ENCODE measurements around the gene FZR1.

The FZR1 gene

GRCh38 chr19:3492131-3492839 is 13.8 kb upstream of the FZR1 start:
- TF ChIP-seq, protein P1, sequence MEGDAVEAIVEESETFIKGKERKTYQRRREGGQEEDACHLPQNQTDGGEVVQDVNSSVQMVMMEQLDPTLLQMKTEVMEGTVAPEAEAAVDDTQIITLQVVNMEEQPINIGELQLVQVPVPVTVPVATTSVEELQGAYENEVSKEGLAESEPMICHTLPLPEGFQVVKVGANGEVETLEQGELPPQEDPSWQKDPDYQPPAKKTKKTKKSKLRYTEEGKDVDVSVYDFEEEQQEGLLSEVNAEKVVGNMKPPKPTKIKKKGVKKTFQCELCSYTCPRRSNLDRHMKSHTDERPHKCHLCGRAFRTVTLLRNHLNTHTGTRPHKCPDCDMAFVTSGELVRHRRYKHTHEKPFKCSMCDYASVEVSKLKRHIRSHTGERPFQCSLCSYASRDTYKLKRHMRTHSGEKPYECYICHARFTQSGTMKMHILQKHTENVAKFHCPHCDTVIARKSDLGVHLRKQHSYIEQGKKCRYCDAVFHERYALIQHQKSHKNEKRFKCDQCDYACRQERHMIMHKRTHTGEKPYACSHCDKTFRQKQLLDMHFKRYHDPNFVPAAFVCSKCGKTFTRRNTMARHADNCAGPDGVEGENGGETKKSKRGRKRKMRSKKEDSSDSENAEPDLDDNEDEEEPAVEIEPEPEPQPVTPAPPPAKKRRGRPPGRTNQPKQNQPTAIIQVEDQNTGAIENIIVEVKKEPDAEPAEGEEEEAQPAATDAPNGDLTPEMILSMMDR (IDR thresholded peaks at IDR 0.05; ENCODE audit: borderline replicate concordance, extremely low read depth, low read length, poor library complexity, severe bottlenecking) = no peak
- ATAC-seq (ENCODE audit: insufficient read depth, low read depth) = no peak

DNA sequence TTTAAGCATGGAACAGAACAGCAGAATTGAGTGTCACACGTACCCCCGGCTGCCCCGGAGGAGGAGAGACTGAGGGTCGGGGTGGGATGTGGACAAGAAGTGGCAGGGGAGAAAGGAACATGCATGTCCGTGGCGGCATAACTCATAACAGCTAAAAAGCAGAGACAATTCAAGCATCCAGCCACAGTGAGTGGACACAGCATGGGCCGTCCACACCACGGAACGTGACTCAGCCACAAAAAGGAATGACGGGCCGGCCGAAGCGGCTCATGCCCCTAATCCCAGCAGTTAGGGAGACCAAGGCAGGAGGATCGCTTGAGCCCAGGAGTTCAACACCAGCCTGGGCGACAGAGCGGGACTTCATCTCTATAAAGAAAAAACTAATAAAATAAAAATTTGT is 13.2 kb upstream of the FZR1 start:
- Histone ChIP-seq H3K27me3 (ENCODE audit: insufficient read depth, low read length, poor library complexity) (no peaks in the 10 kb centered on the region), H3K79me2 (ENCODE audit: insufficient read depth, low read length) (peaks cover 35% of the 10 kb centered on the region), H3K36me3 (ENCODE audit: insufficient read depth, low read length) (peaks cover 64% of the 10 kb centered on the region), H3K9ac (ENCODE audit: low read depth, low read length) (peak overlapping the region; percentile 72), H3K4me1 (ENCODE audit: insufficient read depth, low read length) (peaks cover 53% of the 10 kb centered on the region), H3K4me3 (ENCODE audit: low read depth in 1 of 2, low read length in 2 of 2) (no peak overlapping the region; a peak in 1 of 4 replicates), H3K4me2 (ENCODE audit: insufficient read depth, low read length) (peak overlapping the region; percentile 86), H4K20me1 (ENCODE audit: insufficient read depth, low read length) (peaks cover 4% of the 10 kb centered on the region; the same call in 1 of the 2 replicates), H2AFZ (ENCODE audit: low read depth, low read length) (no peak overlapping the region), H3K27ac (ENCODE audit: low read length) (peak overlapping the region; percentile 47), H3K9me3 (ENCODE audit: insufficient read depth, low read length, severe bottlenecking) (no peaks in the 10 kb centered on the region)
- TF ChIP-seq EZH2 (IDR thresholded peaks at IDR 0.05; ENCODE audit: borderline replicate concordance, low read depth, low read length, severe bottlenecking) = no peak
- TF ChIP-seq, protein P1 (IDR thresholded peaks at IDR 0.05; ENCODE audit: borderline replicate concordance, extremely low read depth, low read length, poor library complexity, severe bottlenecking) = no peak
- DNase-seq (no peak), ATAC-seq (ENCODE audit: insufficient read depth, low read depth) (no peak)

More at GRCh38 chr19:3492131-3492839, 13.8 kb upstream of the FZR1 start:
- Histone ChIP-seq H4K20me1 (ENCODE audit: insufficient read depth, low read length) (peaks cover 2% of the 10 kb centered on the region; the same call in 1 of the 2 replicates), H3K4me3 (ENCODE audit: low read depth in 1 of 2, low read length in 2 of 2) (no peak overlapping the region), H3K9ac (ENCODE audit: low read depth, low read length) (peak overlapping the region; percentile 72), H3K27me3 (ENCODE audit: insufficient read depth, low read length, poor library complexity) (no peaks in the 10 kb centered on the region), H3K4me2 (ENCODE audit: insufficient read depth, low read length) (peak overlapping the region; percentile 86), H2AFZ (ENCODE audit: low read depth, low read length) (no peak overlapping the region), H3K36me3 (ENCODE audit: insufficient read depth, low read length) (peaks cover 58% of the 10 kb centered on the region), H3K4me1 (ENCODE audit: insufficient read depth, low read length) (peaks cover 47% of the 10 kb centered on the region), H3K79me2 (ENCODE audit: insufficient read depth, low read length) (peaks cover 28% of the 10 kb centered on the region), H3K9me3 (ENCODE audit: insufficient read depth, low read length, severe bottlenecking) (no peaks in the 10 kb centered on the region), H3K27ac (ENCODE audit: low read length) (peak overlapping the region; percentile 47)
- no peak for DNase-seq

- TF ChIP-seq, protein P1 (IDR thresholded peaks at IDR 0.05; ENCODE audit: borderline replicate concordance, extremely low read depth, low read length, poor library complexity, severe bottlenecking) = no peak
- TF ChIP-seq EZH2 (IDR thresholded peaks at IDR 0.05; ENCODE audit: borderline replicate concordance, low read depth, low read length, severe bottlenecking) = no peak
- peak overlapping the region; percentile 97 for H3K27ac ChIP-seq (ENCODE audit: low read length)
These were observed 12.5 kb upstream of the FZR1 start for GRCh38 chr19:3493651-3494050.

More at GRCh38 chr19:3493651-3494050, 12.5 kb upstream of the FZR1 start:
- no peaks in the 10 kb centered on the region for H3K27me3 ChIP-seq (ENCODE audit: insufficient read depth, low read length, poor library complexity)
- ATAC-seq (ENCODE audit: insufficient read depth, low read depth) (no peak), DNase-seq (no peak)
- H3K9me3 ChIP-seq (ENCODE audit: insufficient read depth, low read length, severe bottlenecking) = no peaks in the 10 kb centered on the region
- peaks cover 67% of the 10 kb centered on the region for H3K36me3 ChIP-seq (ENCODE audit: insufficient read depth, low read length)
- peaks cover 7% of the 10 kb centered on the region; the same call in 1 of the 2 replicates for H4K20me1 ChIP-seq (ENCODE audit: insufficient read depth, low read length)
- H3K4me2 ChIP-seq (ENCODE audit: insufficient read depth, low read length) = peak overlapping the region; percentile 86
- peaks cover 42% of the 10 kb centered on the region for H3K79me2 ChIP-seq (ENCODE audit: insufficient read depth, low read length)
- peak overlapping the region; percentile 72 for H3K9ac ChIP-seq (ENCODE audit: low read depth, low read length)
- H3K4me1 ChIP-seq (ENCODE audit: insufficient read depth, low read length) = peaks cover 59% of the 10 kb centered on the region
- H3K4me3 ChIP-seq (ENCODE audit: low read depth in 1 of 2, low read length in 2 of 2) = peak overlapping the region; percentile 18 to 64; a peak in 3 of 4 replicates
- H2AFZ ChIP-seq (ENCODE audit: low read depth, low read length) = peak overlapping the region; percentile 71

Data from DND-41 (cell line).